Measurements from ENCODE around the gene PLCH1. TPM values are rescaled to one million over a fixed set of nuclear protein-coding genes. Genes with fewer than 3 reads are reported as not detected.

PLCH1 gene
- total RNA-seq (2014; rRNA removed; shearing (Covaris generic); ENCODE audit: low replicate concordance), result 0.34 and 0.51 TPM in 2 replicates

GRCh38 chr3:155744626-155745324 lies at the start of gene PLCH1:
PLCH1 (minus strand) TSS chr3:155745071; CDS start chr3:155704224, 40,847 bp downstream.
- peak within 1 kb of the TSS; percentile 80 for H3K4me3 ChIP-seq (ENCODE audit: low read length)
- no peaks in the 10 kb centered on the region for H3K79me2 ChIP-seq (ENCODE audit: low read length)
- peak within 1 kb of the TSS; percentile 79 for H3K9ac ChIP-seq (ENCODE audit: low read length)
- H3K4me2 ChIP-seq (ENCODE audit: low read depth, low read length, poor library complexity, severe bottlenecking), result peak within 1 kb of the TSS; percentile 99
- H2AFZ ChIP-seq (ENCODE audit: low read length), result peak within 1 kb of the TSS; percentile 97
- peak; percentile 74 for DNase-seq
- peaks cover 21% of the 10 kb centered on the region for H3K4me1 ChIP-seq (ENCODE audit: low read length)
- H3K27ac ChIP-seq (ENCODE audit: low read length), result no peak within 1 kb of the TSS
- H3K36me3 ChIP-seq (ENCODE audit: insufficient read depth, low read length), result no peaks in the 10 kb centered on the region
- H3K9me2 ChIP-seq (replicated peaks; ENCODE audit: insufficient read depth, low read length), result no peaks in the 10 kb centered on the region
- no peaks in the 10 kb centered on the region for H4K20me1 ChIP-seq (ENCODE audit: insufficient read depth, low read depth, low read length)
- H3K27me3 ChIP-seq (ENCODE audit: low read length), result no peaks in the 10 kb centered on the region; the same call in 1 of the 2 replicates
- no peaks in the 10 kb centered on the region for H3K9me3 ChIP-seq (ENCODE audit: low read length)

GRCh38 chr3:155792532-155792931 lies 47.7 kb upstream of the PLCH1 start:
- H3K36me3 ChIP-seq (ENCODE audit: insufficient read depth, low read length), result peaks cover 26% of the 10 kb centered on the region
- no peaks in the 10 kb centered on the region for H3K9me2 ChIP-seq (replicated peaks; ENCODE audit: insufficient read depth, low read length)
- peaks cover 4% of the 10 kb centered on the region for H3K4me1 ChIP-seq (ENCODE audit: low read length)
- peaks cover 3% of the 10 kb centered on the region; the same call in 1 of the 2 replicates for H3K9me3 ChIP-seq (ENCODE audit: low read length)
- H3K4me3 ChIP-seq (ENCODE audit: low read length), result no peak overlapping the region
- H3K9ac ChIP-seq (ENCODE audit: low read length), result no peak overlapping the region
- DNase-seq, result no peak
- H3K79me2 ChIP-seq (ENCODE audit: low read length), result peaks cover 34% of the 10 kb centered on the region
- no peak overlapping the region for H3K27ac ChIP-seq (ENCODE audit: low read length)
- no peak overlapping the region for H2AFZ ChIP-seq (ENCODE audit: low read length)
- H4K20me1 ChIP-seq (ENCODE audit: insufficient read depth, low read depth, low read length), result no peaks in the 10 kb centered on the region
- H3K4me2 ChIP-seq (ENCODE audit: low read depth, low read length, poor library complexity, severe bottlenecking), result no peak overlapping the region
- H3K27me3 ChIP-seq (ENCODE audit: low read length), result no peaks in the 10 kb centered on the region

- Histone ChIP-seq H3K9ac (ENCODE audit: low read length) (no peak overlapping the region), H3K4me3 (ENCODE audit: low read length) (no peak overlapping the region), H2AFZ (ENCODE audit: low read length) (no peak overlapping the region), H3K9me2 (replicated peaks; ENCODE audit: insufficient read depth, low read length) (no peaks in the 10 kb centered on the region), H3K27me3 (ENCODE audit: low read length) (no peaks in the 10 kb centered on the region), H3K36me3 (ENCODE audit: insufficient read depth, low read length) (peaks cover 16% of the 10 kb centered on the region), H3K4me1 (ENCODE audit: low read length) (peaks cover 4% of the 10 kb centered on the region), H3K27ac (ENCODE audit: low read length) (no peak overlapping the region), H3K4me2 (ENCODE audit: low read depth, low read length, poor library complexity, severe bottlenecking) (no peak overlapping the region), H4K20me1 (ENCODE audit: insufficient read depth, low read depth, low read length) (no peaks in the 10 kb centered on the region), H3K9me3 (ENCODE audit: low read length) (peaks cover 2% of the 10 kb centered on the region; the same call in 1 of the 2 replicates), H3K79me2 (ENCODE audit: low read length) (peaks cover 21% of the 10 kb centered on the region)
- no peak for DNase-seq
Measured at GRCh38 chr3:155791190-155791589, 46.3 kb upstream of the PLCH1 start.

DNA sequence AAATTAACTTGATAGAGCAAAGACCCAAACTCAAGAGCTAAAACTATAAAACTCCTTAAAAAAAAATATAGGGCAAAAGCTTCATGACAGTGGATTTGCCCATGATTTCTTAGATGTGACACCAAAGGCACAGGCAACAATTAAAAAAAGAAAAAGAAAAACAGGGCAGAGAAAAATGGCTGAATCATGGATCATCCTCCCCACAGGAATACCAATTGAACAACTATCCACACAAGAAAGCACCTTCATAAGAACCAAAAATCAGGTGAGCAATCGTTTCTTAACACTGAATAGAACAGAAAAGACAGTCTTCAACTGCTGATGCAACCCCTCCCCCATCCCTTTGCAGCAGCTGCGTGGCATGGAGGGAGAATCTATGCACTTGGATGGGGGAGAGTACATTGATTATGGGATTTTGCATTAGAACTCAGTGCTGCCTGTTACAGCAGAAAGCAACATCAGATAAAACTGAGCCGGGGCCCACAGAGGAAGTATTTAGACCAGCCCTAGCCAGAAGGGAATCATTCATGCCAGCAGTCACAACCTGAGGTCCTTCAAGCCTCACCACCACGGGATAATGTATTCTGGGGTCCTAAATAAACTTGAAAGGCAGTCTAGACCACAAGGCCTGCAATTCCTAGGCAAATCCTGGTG lies 45.5 kb upstream of the PLCH1 start:
- Histone ChIP-seq H3K4me2 (ENCODE audit: low read depth, low read length, poor library complexity, severe bottlenecking) (no peak overlapping the region), H3K9me2 (replicated peaks; ENCODE audit: insufficient read depth, low read length) (no peaks in the 10 kb centered on the region), H3K9me3 (ENCODE audit: low read length) (no peaks in the 10 kb centered on the region), H3K4me1 (ENCODE audit: low read length) (peaks cover 10% of the 10 kb centered on the region), H3K27ac (ENCODE audit: low read length) (no peak overlapping the region), H3K9ac (ENCODE audit: low read length) (no peak overlapping the region), H4K20me1 (ENCODE audit: insufficient read depth, low read depth, low read length) (no peaks in the 10 kb centered on the region), H3K79me2 (ENCODE audit: low read length) (peaks cover 24% of the 10 kb centered on the region), H2AFZ (ENCODE audit: low read length) (no peak overlapping the region), H3K27me3 (ENCODE audit: low read length) (no peaks in the 10 kb centered on the region), H3K4me3 (ENCODE audit: low read length) (no peak overlapping the region), H3K36me3 (ENCODE audit: insufficient read depth, low read length) (peaks cover 16% of the 10 kb centered on the region)
- DNase-seq, result no peak

DNA sequence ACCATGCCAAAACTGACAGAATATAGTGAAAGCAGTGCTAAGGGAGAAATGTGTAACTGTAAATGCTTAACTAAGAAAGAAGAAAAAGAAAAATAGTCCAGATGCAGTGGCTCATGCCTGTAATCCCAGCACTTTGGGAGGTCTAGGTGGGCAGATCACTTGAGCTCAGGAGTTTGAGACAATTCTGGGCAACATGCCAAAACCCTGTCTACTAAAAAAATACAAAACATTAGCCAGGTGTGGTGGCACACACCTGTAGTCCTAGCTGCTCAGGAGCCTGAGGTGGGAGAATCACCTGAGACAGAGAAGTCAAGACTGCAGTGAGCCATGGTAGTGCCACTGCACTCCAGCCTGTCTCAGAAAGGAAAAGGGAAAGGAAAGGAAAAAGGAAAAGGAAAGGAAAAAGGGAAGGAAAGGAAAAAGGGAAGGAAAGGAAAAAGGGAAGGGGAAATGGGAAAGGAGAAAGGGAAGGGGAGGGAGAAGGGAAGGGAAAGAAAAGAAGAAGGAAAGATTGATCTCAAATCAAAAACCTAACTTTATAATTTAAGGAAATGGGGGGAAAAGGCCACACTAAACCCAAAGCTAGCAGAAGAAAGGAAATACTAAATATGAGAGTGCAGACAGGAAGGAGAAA lies 40.9 kb upstream of the PLCH1 start:
- Histone ChIP-seq H4K20me1 (ENCODE audit: insufficient read depth, low read depth, low read length) (no peaks in the 10 kb centered on the region), H3K27me3 (ENCODE audit: low read length) (no peaks in the 10 kb centered on the region), H3K4me2 (ENCODE audit: low read depth, low read length, poor library complexity, severe bottlenecking) (no peak overlapping the region), H3K4me3 (ENCODE audit: low read length) (no peak overlapping the region), H3K27ac (ENCODE audit: low read length) (peak overlapping the region; percentile 3; the same call in 1 of the 2 replicates), H3K9ac (ENCODE audit: low read length) (no peak overlapping the region), H3K9me3 (ENCODE audit: low read length) (no peaks in the 10 kb centered on the region), H3K79me2 (ENCODE audit: low read length) (peaks cover 19% of the 10 kb centered on the region), H3K9me2 (replicated peaks; ENCODE audit: insufficient read depth, low read length) (no peaks in the 10 kb centered on the region), H3K36me3 (ENCODE audit: insufficient read depth, low read length) (no peaks in the 10 kb centered on the region), H3K4me1 (ENCODE audit: low read length) (peaks cover 13% of the 10 kb centered on the region), H2AFZ (ENCODE audit: low read length) (no peak overlapping the region)
- no peak for DNase-seq

DNA sequence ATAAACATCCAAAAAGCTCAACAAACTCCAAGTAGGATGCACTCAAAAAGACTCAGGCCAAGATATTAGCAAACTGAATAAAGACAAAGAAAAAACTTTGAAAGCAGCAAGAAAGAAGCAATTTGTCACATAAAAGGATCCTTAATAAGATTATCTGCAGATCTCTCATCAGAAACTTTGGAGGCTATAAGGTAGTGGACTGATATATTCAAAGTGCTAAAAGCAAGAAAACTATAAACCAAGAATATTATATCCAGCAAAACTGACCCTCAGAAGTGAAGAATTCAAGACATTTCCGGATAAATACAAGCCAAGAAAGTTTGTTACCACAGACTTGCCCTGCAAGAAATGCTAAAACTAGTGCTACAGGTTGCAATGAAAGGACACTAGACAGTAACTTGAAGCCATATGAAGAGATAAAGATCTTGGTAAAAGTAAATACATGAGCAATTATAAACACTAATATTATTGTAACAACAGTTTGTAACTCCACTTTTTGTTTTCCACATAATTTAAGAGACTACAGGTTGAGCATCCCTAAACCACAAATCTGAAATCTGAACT lies 37.6 kb upstream of the PLCH1 start:
- Histone ChIP-seq H3K27ac (ENCODE audit: low read length) (no peak overlapping the region), H3K36me3 (ENCODE audit: insufficient read depth, low read length) (no peaks in the 10 kb centered on the region), H3K9ac (ENCODE audit: low read length) (no peak overlapping the region), H3K79me2 (ENCODE audit: low read length) (peaks cover 11% of the 10 kb centered on the region), H3K9me3 (ENCODE audit: low read length) (no peaks in the 10 kb centered on the region), H3K4me1 (ENCODE audit: low read length) (peaks cover 9% of the 10 kb centered on the region), H3K9me2 (replicated peaks; ENCODE audit: insufficient read depth, low read length) (no peaks in the 10 kb centered on the region), H3K4me2 (ENCODE audit: low read depth, low read length, poor library complexity, severe bottlenecking) (no peak overlapping the region), H3K4me3 (ENCODE audit: low read length) (no peak overlapping the region), H3K27me3 (ENCODE audit: low read length) (no peaks in the 10 kb centered on the region), H4K20me1 (ENCODE audit: insufficient read depth, low read depth, low read length) (no peaks in the 10 kb centered on the region), H2AFZ (ENCODE audit: low read length) (no peak overlapping the region)
- no peak for DNase-seq

DNA sequence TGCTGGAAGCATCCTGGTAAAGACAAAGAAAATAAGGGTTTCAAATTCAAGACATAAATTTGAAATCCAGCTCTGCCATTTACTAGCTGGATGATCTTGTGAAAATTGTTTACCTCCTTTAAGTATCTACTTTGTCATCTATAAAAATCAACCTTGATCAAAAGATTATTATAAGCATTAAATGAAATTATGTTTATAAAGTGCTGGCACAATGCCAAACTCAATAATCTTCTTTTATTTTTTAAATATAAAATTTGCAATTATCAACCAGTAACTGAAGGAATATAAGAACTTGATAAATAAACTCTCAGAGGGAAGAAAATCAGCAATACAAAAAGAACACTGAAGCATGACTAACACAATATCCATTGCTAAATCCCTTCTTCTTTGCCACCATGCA lies 35.4 kb upstream of the PLCH1 start:
- H3K4me3 ChIP-seq (ENCODE audit: low read length), result no peak overlapping the region
- no peaks in the 10 kb centered on the region for H3K27me3 ChIP-seq (ENCODE audit: low read length)
- H3K4me1 ChIP-seq (ENCODE audit: low read length), result peaks cover 2% of the 10 kb centered on the region
- H3K4me2 ChIP-seq (ENCODE audit: low read depth, low read length, poor library complexity, severe bottlenecking), result no peak overlapping the region
- no peak overlapping the region for H2AFZ ChIP-seq (ENCODE audit: low read length)
- no peaks in the 10 kb centered on the region for H3K9me3 ChIP-seq (ENCODE audit: low read length)
- DNase-seq, result no peak
- H3K27ac ChIP-seq (ENCODE audit: low read length), result no peak overlapping the region
- H4K20me1 ChIP-seq (ENCODE audit: insufficient read depth, low read depth, low read length), result no peaks in the 10 kb centered on the region
- no peak overlapping the region for H3K9ac ChIP-seq (ENCODE audit: low read length)
- no peaks in the 10 kb centered on the region for H3K9me2 ChIP-seq (replicated peaks; ENCODE audit: insufficient read depth, low read length)
- peaks cover 4% of the 10 kb centered on the region; the same call in 1 of the 2 replicates for H3K79me2 ChIP-seq (ENCODE audit: low read length)
- H3K36me3 ChIP-seq (ENCODE audit: insufficient read depth, low read length), result no peaks in the 10 kb centered on the region

DNA sequence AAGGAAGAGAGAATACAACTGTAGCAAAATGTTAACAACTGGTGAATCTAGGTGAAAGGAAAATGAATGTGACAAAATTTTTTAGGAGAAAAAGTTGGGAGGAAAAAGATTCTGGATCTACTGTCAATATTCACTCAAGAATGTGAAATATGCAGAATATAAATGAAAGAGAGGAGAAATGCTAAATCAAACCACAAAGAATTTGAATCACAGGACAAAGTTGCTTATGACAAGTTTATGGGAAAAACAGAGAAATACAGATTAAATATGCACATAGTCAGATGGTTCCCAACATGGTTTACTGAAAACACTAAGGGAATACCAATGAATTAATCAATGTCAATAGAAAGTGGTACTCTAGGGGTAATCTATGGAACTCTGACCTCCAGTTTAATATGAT lies 33.6 kb upstream of the PLCH1 start:
- no peak for DNase-seq
- H3K79me2 ChIP-seq (ENCODE audit: low read length), result no peaks in the 10 kb centered on the region
- no peaks in the 10 kb centered on the region for H3K27me3 ChIP-seq (ENCODE audit: low read length)
- no peaks in the 10 kb centered on the region for H4K20me1 ChIP-seq (ENCODE audit: insufficient read depth, low read depth, low read length)
- no peaks in the 10 kb centered on the region for H3K36me3 ChIP-seq (ENCODE audit: insufficient read depth, low read length)
- no peaks in the 10 kb centered on the region for H3K9me2 ChIP-seq (replicated peaks; ENCODE audit: insufficient read depth, low read length)
- H3K4me3 ChIP-seq (ENCODE audit: low read length), result no peak overlapping the region
- H3K9ac ChIP-seq (ENCODE audit: low read length), result no peak overlapping the region
- H2AFZ ChIP-seq (ENCODE audit: low read length), result no peak overlapping the region
- H3K4me2 ChIP-seq (ENCODE audit: low read depth, low read length, poor library complexity, severe bottlenecking), result no peak overlapping the region
- H3K9me3 ChIP-seq (ENCODE audit: low read length), result no peaks in the 10 kb centered on the region
- no peak overlapping the region for H3K27ac ChIP-seq (ENCODE audit: low read length)
- H3K4me1 ChIP-seq (ENCODE audit: low read length), result no peaks in the 10 kb centered on the region

All from Karpas-422 (cell line).